GOT3 (cell line): ENCODE data around the gene MTX2.

Experiments used
- DNase-seq: peaks from one replicate; lab custom pipeline; 2025; ENCODE audit warnings: mixed read lengths; lab: John Stamatoyannopoulos, UW

Gene MTX2

GRCh38 chr2:176380341-176380740, 111.1 kb downstream of the MTX2 start:
- no peak for DNase-seq

- DNase-seq, result no peak
Measured at GRCh38 chr2:176383100-176383499, 113.9 kb downstream of the MTX2 start.

DNA sequence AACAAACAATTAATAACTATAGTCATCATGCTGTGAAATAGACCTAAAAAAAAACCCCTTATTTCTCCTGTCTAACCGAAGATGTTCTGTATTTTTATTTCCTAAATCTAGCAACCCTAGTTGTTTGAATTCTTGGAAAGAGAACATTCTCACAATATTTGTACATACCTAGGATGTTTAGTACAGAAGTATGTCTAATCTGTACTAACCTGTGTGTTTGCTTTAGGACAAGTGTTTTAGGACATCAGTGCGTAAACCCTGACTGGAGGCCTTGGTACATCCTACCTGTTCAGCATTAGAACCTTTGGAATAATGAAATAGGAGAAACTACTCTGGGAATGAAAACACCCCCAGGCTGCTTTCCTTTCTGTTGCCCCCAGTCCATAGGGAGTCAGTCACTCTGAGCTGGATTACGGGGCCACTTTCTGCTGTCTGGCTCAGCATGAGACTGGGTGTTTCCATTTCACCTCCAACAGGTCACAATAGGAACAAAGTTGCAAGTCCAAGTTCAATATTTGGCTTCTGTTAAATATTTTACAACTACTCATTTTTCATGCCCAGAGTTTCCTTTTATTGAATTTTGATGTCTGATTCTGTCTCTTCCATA, 114.7 kb downstream of the MTX2 start:
- DNase-seq, result no peak

DNA sequence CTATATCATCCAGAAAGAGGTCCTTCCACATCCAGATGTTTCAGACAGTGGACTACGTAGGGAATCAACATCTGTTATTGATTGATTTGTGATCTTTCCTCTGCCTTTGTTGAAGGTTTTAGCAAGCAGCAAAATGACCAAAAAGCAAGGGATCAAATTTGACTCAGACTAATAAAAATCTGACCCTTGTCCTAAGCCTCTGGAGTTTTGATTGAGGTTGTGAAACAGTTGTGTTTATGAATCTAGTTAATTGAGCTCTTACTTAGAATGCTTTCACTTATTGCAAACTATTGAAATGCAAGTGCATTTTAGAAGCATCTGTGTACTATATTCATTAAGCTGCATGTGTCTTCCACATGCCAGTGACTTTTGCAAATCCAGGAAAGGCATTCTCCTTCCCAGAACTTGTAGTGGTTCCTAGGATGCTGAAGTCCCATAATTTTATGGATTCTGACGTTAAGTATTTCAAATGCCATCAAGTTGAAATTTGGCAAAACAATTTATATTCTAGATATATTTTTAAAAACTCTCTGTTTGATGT, 116.0 kb downstream of the MTX2 start:
- DNase-seq, result no peak

DNA sequence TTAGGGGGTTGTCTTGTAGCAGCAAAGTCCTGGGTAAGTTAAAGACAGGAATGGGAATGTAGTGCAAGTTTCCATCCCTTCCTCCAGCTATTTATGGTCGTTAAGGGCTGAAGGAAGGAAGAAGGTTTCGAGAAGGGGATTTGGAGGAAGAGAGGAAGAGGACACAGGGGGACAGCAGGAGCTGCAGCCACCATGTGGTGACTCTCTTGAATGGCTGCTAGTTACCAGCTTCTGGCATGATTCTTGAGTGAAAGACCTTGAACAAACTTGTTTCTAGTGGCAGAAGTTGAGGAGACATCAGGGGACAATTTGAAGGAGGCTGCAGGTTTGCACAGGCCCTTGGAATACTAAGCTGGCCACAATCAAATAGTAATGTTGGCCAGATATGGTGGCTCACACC, 116.6 kb downstream of the MTX2 start:
- DNase-seq, result no peak
